ENCODE results near the gene CEP170B.

GRCh38 chr14:104878582-104878981, 13.5 kb downstream of the CEP170B start:
- no peak for TF ChIP-seq CTCF (IDR thresholded peaks at IDR 0.05)
- no peak for TF ChIP-seq ZFP36 (IDR thresholded peaks at IDR 0.05; ENCODE audit: borderline replicate concordance, partially characterized antibody)
- TF ChIP-seq POLR2A (IDR thresholded peaks at IDR 0.05; ENCODE audit: low read length) = no peak
- no peak for TF ChIP-seq POLR2AphosphoS2 (conservative IDR thresholded peaks at IDR 0.05; ENCODE audit: low read length)
- no peak for TF ChIP-seq MYC (IDR thresholded peaks at IDR 0.05; ENCODE audit: borderline replicate concordance, low read length)
- TF ChIP-seq CBX8 (IDR thresholded peaks at IDR 0.05) = no peak
- TF ChIP-seq JUNB (IDR thresholded peaks at IDR 0.05) = no peak
- no peak for TF ChIP-seq SMC3 (IDR thresholded peaks at IDR 0.05)
- TF ChIP-seq MAX (IDR thresholded peaks at IDR 0.05) = no peak
- no peak for TF ChIP-seq CEBPB (IDR thresholded peaks at IDR 0.05)
- no peak for TF ChIP-seq REST (IDR thresholded peaks at IDR 0.05)
- no peak for TF ChIP-seq CHD2 (IDR thresholded peaks at IDR 0.05; ENCODE audit: low read length, partially characterized antibody)
